Measurements from ENCODE around the gene WIPF2.
A peak's percentile ranks its signal among the peaks of the same experiment; 100 is the strongest.
"Not testable (repeated sequence)": the region's sequence is repeated elsewhere in the genome, so short reads cannot be mapped to it uniquely, and the experiment has no call there.

WIPF2 gene

DNA sequence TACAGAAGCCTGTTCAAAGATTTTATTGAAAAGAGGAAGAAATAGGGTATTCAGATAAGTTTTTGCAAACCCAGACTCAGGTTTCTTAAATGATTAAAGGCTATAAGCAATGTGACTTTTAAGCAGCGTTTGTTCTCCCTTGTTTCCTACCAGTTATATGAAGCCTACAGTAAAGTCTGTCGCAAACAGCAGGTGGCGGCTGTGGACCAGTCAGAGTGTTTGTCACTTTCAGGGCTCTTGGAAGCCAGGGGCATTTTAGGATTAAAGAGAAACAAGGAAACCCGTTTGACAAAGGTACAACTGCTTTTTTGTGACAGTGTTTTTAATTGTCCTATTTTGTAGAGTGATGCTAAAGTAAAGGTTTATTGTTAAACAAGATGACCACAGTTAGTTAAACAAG lies 82.2 kb downstream of the WIPF2 start:
- DNase-seq: no peak

DNA sequence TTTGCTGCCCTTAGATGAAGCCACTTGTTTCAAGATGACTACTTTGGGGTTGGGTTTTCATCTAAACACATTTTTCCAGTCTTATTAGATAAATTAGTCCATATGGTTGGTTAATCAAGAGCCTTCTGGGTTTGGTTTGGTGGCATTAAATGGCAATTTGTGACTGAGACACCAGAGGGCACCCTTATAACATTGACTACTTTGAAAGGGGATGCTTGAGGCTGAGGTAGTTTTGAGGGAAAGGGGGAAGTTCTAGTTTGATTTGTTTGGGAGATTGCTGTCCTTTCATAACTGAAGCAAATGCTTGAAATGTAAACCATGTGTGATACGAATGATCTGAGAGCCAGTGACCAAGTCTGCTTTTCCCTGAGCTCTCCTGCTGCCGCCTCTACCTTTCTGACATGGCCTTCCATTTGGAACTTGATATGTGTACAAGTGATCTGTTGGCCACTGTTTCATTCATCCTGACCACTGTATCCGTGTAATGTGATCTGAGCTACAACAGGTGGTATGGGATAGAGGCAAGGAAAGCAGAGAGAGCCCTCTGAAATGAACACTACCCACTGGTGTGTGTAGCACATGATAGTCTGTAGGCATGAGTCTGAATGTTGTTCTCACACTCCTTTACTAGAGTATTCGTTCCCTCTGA lies 84.0 kb downstream of the WIPF2 start:
- DNase-seq: peak; percentile 69

DNA sequence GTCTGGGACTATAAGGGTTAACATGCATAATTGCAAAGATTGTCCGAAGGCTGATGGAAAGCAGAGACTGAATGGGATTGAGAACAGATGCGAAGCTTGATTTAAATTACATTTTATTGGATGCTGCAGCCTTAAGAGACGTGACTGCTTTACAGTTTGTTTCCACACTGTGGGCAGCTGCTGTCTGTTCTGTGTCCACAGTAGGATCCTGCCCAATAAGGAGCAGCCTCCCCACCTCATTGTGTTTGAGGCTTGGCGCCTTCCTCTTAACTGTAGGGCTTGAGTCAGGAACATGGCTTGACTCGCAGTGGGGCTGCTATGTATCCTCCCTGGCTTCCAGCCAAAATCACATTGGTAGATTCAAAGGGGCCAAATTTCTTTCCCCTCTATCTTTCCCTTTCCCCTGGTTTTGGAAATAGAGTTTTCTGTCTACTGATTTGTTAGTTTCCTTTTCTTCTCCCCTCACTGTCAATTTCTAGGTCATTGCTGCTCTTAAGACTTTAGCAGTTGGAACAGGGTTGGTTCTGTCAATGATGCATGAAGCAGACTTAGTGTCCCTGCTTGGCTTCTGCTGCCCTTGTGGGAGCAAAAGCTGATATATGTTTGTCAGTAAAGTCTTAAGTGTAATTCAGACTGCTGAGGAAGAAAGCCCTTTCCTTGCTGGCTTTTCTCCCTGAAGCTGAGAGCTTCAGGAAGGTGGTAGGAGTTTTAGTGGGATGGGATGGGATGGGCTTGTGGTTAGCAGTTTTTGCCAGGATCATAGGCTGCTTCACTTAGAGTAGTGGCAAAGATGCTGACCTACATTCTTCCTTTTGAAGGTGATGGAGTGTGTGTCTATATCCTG lies 84.8 kb downstream of the WIPF2 start:
- DNase-seq: no peak

DNA sequence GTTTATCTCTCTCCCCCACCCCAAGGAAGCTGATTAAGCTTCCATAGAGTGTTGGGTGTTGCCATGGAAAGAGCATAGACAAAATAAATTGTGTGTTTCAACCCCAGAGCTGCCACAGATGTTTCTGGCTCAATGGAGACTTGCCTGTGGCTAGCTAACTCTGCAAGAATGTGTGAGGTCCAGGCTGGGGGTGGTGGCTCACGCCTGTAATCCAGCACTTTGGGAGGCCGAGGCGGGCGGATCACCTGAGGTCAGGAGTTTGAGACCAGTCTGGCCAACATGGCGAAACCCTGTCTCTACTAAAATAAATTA lies 85.4 kb downstream of the WIPF2 start:
- DNase-seq: peak; percentile 83

DNA sequence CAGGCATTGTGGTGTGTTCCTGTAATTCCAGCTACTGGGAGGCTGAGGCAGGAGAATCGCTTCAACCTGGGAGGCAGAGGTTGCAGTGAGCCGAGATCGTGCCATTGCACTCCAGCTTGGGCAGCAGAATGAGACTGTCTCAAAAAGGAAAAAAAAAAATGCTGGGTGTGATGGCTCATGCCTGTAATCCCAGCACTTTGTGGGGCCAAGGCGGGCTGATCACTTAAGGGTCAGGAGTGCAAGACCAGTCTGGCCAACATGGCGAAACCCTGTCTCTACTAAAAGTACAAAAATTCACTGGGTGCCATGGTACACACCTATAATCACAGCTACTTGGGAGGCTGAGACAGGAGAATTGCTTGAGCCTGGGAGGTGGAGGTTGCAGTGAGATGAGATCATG lies 85.8 kb downstream of the WIPF2 start:
- not testable (repeated sequence) for DNase-seq

DNA sequence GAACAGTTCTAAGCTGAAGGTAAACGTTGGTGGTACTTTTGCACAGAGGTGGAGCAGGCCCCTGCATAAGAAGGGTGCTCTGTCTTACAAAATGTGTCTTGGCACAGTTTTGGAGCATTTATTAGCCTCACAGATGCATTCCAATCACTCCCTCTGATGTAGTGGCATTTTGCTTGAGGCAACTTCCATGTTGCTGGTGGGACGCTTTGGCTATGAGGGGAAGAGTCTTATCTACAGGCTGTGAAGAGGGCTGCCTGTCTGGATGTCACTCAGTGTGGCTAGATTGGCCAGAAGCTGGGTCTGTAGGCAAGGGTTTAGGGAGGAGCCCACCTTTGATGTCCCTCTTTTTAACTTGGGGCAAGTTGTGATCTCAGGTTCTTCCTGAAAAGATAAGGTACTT lies 87.3 kb downstream of the WIPF2 start:
- peak; percentile 62 for DNase-seq

DNA sequence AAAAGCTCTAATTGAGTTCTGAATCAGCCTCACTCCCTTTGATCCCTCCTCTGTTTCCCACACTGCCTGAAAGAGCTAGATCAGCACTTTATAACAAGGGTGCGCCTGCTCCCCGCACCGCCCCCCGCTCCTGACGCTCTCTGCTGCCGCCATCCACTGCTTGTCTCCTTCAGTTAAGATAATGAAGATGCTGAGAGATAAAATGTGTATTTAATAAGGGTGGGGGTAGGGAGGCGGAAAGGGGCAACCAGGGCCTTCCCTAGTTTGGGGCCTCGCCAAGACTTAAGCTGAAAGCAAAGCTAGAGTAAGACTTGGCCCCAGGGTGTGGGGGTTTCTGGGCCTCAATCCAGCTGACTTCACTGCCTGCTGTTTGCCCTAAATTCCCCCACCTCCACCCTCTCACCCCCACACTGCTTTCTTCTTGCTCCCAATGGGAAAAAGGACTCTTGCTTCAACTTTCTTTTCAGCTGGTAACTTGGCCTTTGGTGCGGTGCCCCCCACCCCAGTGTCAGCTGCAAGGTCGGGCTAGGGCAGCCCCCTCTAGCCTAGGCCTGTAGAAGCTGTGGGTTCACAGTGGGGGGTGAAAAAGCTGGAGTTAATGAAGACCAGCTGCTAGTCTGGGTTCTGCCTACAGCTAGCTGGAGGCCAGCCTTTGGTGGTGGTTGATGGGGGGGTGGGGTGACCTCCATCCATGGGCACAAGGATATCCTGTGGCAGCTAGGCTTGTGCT lies 88.1 kb downstream of the WIPF2 start:
- peak; percentile 92 for DNase-seq

DNA sequence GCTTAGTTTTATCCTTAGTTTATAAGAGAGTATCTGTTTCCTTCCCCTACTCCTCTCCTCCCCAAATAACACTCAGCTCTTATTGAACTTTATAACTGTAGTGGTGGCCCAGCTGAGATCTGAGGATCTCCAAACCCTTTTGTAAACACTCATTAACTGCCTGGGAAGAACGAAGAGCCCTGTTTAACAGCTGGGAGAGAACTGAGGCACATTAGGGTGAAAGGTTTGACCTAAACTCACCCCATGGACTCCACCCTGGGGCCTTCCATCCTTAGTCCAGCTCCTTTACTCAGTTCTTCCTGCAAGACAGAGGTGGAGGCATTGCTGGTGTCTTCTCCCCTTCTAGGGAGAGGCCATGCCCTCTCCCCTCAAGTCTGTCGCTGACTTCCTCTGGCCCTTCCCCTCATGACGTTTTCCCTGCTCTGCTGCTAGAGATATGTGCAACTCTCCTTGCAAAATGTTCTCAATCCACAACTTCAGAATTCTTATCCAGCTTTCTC lies 88.7 kb downstream of the WIPF2 start:
- no peak for DNase-seq

DNA sequence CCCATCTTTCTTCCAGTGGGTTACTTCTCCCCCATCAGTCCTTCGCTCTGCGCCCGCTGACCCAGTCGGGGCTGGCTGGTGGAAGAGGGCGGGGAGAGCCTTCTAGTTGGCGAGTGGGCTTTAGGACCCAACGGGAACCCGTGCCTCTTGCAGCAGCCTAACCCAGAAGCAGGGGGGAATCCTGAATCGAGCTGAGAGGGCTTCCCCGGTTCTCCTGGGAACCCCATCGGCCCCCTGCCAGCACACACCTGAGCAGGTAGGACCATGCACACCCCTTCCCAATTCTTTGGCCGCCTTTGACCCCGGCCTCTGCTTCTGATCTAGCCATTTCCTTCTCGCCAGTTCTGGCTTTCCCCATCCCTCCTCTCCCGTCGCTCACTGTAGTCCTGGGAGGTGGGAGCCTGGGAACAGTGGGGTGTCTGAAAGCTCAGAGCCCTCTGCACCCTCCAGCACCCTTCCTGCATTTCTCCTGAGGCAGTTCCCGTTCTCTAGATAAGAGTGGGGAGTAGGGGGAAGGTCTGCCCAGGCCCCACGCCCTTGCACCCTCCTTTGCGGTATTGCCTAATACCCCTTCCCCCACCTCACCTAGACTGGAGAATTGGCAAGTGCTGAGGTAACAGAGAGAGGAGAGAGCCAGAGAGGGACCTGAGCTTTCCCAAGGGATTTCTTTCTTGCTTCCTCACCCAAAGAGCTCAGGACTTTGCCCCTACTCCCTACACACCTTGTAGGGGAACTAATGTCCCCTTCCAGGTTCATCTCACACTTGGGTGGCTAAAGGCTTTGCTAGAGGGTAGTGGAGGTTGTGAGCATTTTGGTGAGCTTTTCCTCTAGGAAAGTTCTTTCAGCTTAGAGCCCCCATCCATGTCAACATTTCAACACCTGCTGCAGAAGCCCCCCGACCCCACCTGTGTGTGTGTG lies 90.2 kb downstream of the WIPF2 start, which contains the start of gene RARA:
TSS of gene RARA (plus strand) at position 150 of the 918 bp plus-strand sequence. CDS start 22,039 bp downstream, outside the sequence.
- DNase-seq: no peak

DNA sequence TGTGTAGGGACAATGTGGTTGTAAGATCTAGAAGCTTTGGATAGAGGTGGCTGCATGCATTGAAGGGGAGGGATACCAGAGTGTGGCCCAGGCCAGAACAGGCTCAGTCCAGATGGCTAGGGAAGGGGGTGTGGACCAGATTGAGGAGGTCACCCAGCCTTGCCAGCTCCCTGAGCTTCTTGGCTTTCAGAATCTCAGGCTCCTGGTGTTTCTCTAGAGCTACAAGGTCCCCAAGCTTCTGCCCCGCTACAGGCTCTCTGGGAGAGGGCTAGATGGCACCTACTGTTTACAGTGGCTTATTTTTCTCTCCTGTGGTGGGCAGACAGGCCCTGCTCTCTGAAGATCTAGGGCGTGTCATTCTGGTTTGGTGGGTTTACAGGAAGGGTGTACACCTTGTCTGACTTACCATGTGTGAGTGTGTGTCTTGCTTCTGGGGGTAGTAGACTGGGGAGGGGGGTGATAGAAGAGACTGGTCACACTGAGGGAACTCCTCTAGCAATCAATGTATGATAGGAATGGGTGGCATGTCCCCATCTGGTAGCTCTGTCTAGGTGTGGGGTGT lies 90.9 kb downstream of the WIPF2 start:
- DNase-seq: no peak

DNA sequence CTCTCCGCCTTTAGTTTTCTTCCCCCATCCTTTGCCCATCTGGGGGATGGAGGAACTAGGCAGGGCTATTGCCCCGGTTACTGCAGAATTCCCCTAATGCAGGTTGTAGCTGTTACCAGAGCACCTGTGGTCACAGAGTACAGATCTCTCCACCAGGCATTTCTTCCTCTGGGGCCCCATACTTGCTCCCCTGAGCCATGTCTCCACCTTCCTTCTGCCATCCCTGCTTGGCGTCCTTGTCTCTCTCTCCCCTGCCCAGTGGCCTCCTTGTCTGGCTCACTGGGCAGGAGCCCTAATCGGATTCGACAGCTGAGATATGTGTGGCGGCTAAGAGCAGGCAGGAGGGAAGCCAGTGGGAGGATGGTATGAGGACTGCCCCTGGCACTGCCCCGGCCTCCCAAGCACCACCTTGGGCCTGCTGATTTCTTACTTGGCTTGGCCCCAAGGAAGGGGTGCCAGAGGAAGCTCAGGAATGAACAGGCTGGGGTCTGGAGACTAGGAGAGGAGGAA lies 91.8 kb downstream of the WIPF2 start:
- no peak for DNase-seq

DNA sequence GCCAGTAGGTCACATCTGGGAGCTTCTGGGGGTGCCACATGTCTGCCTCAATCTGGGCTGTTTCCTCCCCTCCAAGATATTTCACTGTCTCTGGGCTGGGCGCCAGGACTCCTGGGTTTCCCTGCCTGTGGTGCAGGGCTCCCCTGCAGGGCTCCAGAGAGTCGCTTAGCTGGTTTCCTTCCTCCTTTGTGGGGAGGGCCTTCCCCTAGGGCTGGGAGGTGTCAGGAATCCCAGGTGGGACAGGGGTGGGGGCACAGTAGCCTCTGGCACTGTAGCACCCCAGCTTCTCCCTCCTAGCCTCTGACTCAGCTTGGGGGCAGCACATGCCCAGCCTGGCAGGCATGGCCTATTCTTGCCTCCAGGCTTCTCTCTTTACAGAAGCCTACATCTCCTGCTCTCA lies 92.5 kb downstream of the WIPF2 start:
- DNase-seq: peak; percentile 70

DNA sequence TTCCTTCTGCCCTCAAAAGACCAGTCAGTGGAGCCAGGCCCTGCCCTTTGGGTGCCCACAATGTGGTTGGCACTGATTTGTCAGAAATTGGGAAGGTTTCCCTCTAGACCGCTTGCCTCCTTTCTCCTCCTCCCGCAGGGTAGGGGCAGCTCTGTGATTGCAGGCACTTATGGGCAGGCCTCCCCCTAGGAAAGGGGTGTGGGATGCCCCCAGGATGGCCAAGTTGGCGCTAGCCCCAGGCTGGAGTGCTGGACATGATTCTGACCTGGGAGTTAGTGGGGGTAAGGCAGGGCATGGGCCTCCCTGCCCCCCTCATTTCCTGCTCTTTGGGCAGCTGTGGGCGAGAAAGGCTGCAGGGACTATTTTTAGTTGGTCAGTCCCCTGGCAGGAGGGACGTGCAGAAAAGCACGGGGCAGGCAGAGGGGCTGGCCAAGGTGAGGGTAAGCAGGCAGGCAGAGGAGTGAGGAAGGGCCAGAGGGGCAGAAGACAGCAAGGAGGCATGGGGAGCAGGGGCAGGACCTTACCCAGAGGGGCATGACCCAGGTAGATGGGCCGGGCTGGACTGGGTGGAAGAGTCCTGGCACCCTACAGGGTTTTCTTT lies 93.1 kb downstream of the WIPF2 start:
- no peak for DNase-seq

DNA sequence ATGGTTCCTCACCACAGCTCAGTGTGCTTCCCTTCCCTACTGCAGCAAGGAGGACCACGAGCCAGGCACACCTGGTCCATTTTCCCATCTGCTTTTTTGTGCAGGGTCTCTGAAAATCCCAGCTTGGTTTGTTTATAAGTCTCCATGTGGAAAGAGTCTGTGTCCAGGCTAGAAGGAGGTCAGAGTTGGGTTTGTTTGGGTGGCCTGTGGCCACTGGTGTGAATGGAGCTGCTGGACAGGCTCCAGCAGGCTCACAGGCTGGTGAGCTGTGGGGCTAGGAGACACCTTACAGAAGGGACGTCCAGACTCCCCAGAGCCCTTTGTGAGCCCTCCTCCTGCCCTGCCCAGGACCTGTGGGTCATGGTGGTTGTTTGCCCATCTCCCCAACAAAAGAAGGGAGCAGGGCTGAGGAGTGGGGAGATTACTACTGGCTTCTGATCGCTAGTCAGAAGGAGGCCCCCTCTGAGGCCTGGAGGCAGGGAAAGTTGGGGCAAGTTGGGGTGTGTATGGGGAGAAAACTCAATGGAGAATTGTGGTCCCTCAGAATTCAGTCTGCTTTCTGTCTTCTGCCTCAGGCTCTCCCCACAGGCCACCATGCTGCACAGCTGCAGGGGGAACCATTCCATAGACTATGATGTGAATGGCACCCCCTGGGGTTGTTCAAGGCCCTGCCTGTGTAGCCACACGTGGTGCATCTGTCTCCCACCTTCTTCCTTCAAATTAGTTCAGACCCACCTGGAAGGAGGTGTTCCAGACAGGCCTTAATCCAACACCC lies 94.0 kb downstream of the WIPF2 start:
- no peak for DNase-seq

DNA sequence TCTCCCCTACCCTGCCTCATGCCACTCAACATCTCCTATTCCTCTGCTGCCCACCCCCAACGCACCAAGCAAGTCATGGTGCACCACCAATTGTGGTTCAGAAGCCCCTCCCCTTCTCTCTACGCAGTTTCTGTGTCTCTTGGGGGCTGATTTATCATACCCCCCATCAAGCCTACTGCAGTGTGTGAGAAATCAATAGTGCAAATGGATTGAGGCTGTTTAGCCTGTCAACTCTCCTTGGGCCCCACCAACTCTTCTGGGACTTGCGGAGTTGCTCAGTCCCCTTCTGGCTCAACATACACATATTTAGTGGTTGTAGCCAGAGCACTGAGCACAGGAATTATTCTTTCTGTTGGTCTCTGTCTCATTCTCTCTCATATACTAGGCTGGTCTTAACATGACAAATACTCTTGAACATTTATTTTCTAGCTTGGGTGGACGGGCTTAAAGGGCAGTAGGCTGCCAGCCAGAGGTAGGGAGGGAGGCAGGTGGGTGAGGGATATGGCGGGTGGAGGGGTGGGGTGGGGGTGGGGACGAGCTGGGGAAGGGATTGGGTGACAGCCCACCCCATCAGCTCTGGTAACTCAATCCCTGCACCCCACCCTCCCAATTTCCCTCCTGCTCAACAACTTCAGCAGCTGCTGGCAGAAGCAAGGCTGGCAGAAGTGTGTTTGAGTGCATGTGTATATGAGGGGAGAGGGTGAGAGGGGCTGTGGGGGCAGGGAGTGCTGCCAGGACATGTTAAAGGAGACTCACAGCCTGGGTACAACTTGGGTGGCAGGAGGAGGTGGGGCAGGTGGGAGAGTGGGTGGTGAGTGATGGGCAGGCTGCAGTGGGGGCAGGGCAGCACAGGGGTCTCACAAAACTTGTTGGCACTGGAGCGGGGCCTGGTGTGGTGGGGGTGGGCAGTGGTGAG lies 94.8 kb downstream of the WIPF2 start:
- DNase-seq: no peak

DNA sequence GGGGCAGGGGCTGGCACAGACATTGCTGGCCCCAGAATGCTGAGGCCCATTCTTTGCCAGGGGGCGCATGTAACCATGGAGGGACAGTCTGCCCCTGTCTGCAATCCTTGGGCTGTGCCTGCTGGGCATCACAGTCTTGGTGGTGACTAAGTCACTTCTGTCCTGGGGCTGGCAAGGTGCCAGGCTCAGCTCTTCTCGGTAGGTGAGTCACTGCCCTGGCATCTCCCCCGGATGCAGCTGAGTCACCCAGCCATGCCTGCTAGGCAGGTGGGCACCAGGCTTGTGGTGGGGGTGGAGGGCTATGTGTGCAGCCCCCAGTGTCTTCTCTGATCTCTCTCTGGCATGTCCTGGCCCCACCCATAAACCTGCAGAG lies 95.5 kb downstream of the WIPF2 start:
- peak; percentile 97 for DNase-seq

DNA sequence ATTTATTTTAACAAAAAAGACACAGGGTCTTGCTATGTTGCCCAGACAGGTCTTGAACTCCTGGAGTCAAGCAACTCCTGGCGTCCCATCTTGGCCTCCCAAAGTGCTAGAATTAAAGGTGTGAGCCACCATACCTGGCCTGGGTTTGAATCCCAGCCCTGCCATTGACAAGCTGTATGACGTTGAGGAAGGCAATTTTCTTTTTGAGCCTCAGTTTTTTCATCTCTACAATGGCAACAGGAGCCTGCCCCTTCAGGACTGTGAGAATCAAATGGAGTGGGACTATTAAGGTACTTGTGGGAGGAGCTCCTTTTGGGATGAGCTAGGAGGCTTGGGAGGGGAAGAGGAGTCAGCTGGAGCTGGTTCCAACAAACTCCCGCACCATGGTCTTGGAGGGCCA lies 96.1 kb downstream of the WIPF2 start:
- no peak for DNase-seq

DNA sequence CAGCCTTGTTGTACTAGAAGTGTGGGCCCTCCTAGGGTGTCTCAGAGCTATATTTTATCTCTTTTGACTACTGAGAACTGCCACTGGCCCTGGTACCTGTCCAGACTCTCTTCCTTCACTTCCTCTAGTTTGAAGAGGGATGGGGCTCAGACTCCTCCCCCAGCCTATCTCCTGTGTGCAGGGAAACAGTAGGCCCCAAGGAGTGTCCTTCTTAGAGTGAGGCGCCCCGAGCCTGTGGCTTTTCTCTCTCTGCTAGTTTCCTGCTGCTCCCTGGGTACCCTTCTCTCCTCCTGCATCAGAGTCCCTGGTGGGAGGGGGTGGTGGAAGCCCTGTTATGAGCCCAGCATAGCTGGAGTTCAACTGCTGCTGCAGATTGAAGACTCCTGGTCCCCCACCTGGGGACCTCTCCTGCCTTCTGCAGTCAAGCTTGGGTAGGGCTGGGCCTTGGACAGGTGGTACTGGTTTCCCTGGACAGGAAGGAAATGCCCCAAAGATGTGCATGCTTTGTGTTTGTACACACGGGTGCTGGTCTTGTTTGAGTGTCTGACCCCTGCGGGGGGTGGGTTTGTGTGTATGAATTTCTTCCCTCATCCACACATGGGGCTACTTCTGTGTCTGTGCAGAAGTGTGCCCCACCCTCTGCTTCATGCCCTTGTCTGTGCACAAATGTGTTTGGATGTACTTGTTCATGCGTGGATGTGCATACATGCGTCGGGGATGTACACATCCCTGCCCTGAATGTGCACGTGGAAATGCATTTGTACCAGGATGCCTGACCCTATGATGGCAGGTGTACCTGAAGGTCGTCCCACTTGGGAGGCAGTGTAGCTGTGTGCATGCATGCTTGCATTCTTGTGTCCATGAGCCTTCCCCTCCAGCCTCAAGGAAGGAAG lies 96.8 kb downstream of the WIPF2 start:
- DNase-seq: no peak

Measured in EL (cell line).